Measurements from ENCODE around the gene EBF3. TPM values are rescaled to one million over a fixed set of nuclear protein-coding genes. Genes with fewer than 3 reads are reported as not detected.

Gene EBF3
- total RNA-seq, 1 donor, result 6.0 TPM

GRCh38 chr10:129846991-129847391 is 117.1 kb downstream of the EBF3 start:
- no peak overlapping the region for H3K4me3 ChIP-seq (ENCODE audit: low read depth, low read length)
- no peak for TF ChIP-seq CTCF (IDR thresholded peaks at IDR 0.05; ENCODE audit: insufficient read depth, low read depth, low read length)
- DNase-seq (ENCODE audit: low read depth), result no peak

GRCh38 chr10:129845111-129845753 is 118.8 kb downstream of the EBF3 start:
- TF ChIP-seq CTCF (IDR thresholded peaks at IDR 0.05; ENCODE audit: insufficient read depth, low read depth, low read length), result no peak
- no peak for DNase-seq (ENCODE audit: low read depth)
- H3K4me3 ChIP-seq (ENCODE audit: low read depth, low read length), result no peak overlapping the region

- DNase-seq (ENCODE audit: low read depth), result no peak
- no peak for TF ChIP-seq CTCF (IDR thresholded peaks at IDR 0.05; ENCODE audit: insufficient read depth, low read depth, low read length)
- no peak overlapping the region for H3K4me3 ChIP-seq (ENCODE audit: low read depth, low read length)
These were observed 119.8 kb downstream of the EBF3 start for GRCh38 chr10:129844216-129844766.

- no peak for DNase-seq (ENCODE audit: low read depth)
- no peak overlapping the region for H3K4me3 ChIP-seq (ENCODE audit: low read depth, low read length)
- no peak for TF ChIP-seq CTCF (IDR thresholded peaks at IDR 0.05; ENCODE audit: insufficient read depth, low read depth, low read length)
These were observed 120.4 kb downstream of the EBF3 start for GRCh38 chr10:129843702-129844101.

- TF ChIP-seq CTCF (IDR thresholded peaks at IDR 0.05; ENCODE audit: insufficient read depth, low read depth, low read length), result no peak
- DNase-seq (ENCODE audit: low read depth), result no peak
- H3K4me3 ChIP-seq (ENCODE audit: low read depth, low read length), result no peak overlapping the region
These were observed 120.9 kb downstream of the EBF3 start for GRCh38 chr10:129843131-129843541.

- no peak for TF ChIP-seq CTCF (IDR thresholded peaks at IDR 0.05; ENCODE audit: insufficient read depth, low read depth, low read length)
- H3K4me3 ChIP-seq (ENCODE audit: low read depth, low read length), result no peak overlapping the region
- no peak for DNase-seq (ENCODE audit: low read depth)
These were observed 122.0 kb downstream of the EBF3 start for GRCh38 chr10:129842031-129842430.

- no peak for DNase-seq (ENCODE audit: low read depth)
- TF ChIP-seq CTCF (IDR thresholded peaks at IDR 0.05; ENCODE audit: insufficient read depth, low read depth, low read length), result no peak
These were observed 122.5 kb downstream of the EBF3 start for GRCh38 chr10:129841590-129841989.

More at GRCh38 chr10:129841590-129841989, 122.5 kb downstream of the EBF3 start:
- no peak overlapping the region for H3K4me3 ChIP-seq (ENCODE audit: low read depth, low read length)
